Islet of Langerhans (tissue), 1 donor: ENCODE measurements around the gene AGBL4.

Source experiments
- FAIRE-seq: peaks from one replicate; lab custom pipeline; 2011; peaks lifted over from hg19 to GRCh38; lab: Jason Lieb, UNC

Gene AGBL4

DNA sequence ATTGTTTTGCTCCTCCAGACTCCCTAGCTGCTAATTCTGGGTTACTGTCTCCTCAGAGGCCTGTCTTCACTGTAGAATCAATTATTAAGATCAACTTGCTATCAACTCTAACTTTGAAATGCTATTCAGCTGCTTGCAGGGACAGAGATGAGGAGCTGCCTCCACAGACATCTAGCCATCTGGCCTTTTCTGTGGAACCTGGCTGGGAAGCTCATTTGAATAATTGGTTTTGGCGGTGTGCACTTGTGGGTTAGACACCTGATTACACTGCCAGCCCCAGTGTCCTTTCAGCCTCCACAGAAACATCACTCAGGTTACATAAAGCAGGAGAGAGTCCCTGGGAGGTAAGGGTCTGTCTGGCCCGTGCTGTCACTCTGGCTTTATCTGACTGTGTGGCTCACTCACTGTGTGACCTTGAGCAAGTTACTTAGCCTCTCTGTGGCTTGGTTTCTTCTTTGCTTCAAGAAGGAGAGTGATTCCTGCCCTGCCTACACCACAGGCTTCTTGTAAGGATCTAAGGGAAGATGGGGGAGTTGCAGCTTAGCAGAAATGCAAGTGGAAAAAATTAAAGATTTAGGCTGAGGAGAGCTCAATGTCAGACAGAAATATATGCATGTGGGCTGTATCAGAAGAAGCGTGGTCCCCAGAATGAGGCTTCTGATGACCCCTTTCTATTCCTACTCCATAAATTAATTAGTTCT, 1378.7 kb downstream of the AGBL4 start:
- FAIRE-seq, result no peak

DNA sequence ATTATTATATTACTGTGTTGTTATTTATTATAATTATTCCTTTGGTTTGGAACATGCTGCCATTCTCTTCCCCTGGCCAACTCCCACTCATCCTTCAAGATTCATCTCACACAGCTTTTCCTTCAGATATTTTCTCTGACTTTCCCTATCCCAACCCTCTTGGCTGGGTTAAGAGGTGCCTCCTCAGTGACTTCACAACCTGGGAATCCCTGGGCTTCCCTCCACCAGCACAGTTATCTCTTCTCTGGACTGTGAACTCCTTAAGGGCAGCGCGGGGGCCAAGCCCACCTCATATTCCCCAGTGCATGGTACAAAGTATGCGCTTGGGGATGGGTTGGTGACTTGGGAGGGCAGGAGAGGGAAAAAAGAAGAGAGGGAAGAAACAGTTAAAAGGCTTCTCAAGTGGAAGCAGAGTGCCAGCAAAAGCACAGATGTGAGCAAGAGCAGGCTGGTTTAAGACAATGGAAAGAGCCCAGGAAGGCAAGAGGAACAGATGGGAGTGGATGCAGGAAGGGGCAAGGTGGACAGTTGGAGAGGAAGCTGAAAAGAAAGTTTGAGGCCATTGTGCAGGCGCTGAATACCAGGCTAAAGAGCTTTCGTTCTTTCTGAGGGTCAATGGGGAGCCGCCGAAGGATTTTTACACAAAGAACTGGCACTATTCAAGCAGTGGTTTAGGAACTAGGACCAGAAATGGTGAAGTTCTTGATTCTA, 1379.4 kb downstream of the AGBL4 start:
- FAIRE-seq, result no peak

DNA sequence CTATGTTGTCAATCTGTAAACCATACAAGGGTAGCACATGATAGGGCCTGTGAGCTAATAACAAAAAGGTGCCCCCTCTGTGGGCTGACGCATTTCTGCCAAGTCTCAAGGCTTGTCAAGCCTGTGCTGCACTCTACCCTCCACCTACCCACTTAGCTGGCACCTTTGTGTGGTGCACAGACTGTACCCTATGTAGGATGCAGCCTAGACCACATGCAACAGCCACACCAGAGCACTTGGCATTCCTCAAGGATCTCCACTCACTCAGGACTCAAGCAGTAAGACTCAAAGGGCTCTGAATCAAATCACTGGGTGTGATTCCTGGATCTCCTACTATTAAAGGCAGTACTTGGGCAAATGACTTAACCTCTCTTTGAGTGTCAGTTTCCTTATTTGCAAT, 1380.6 kb downstream of the AGBL4 start:
- no peak for FAIRE-seq

DNA sequence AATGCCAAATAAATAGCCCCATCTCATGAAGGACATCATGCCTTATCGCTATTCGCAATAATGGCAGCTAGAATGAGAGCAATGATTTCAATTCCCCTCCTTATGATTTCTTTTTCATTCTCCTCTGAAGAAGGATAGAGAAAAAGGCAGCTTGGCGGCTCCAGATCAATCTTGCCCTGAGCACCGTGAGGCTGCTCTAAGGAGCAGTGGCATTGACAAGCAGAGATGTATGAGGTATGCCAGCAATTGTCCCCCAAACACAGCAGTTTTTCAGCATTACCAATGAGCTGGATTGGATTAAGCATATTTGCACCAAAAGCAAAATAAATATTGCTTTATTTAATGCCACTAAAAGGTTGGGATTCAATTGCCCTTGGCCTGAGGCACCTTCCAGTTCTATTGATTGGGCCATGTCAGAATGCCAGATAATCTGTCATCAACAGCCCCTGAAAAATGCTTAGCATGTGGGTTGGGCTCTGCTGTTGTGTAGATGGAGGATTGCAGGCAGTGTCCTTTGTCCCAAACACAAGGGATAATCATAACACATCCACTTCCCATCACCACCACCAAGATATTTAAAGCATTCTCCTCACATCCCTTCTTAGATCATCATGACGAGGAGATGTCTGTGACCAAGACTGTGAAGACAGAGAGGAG, 1382.8 kb downstream of the AGBL4 start:
- FAIRE-seq, result no peak

- FAIRE-seq, result no peak
These were observed 1393.9 kb downstream of the AGBL4 start for GRCh38 chr1:48629867-48630266.

DNA sequence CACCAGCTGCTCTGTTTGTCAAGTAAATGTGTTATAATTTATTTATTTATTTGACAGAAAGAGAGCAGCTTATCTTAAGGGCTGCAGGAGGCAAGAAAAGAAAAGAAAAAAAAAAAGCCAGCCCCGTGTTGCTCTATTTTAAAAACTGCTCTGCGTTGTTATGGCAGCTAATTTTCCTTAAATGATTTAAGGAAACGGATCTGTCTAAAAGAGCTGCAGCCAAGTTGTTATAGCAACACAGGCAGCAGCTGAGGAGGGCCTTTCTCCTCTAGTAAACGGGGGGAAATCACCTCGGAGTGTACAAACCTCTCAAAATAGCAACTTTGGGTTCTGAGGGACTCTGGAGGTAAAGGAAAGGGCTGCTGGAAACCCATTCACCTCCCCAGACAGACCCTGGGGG, 1396.3 kb downstream of the AGBL4 start:
- no peak for FAIRE-seq

DNA sequence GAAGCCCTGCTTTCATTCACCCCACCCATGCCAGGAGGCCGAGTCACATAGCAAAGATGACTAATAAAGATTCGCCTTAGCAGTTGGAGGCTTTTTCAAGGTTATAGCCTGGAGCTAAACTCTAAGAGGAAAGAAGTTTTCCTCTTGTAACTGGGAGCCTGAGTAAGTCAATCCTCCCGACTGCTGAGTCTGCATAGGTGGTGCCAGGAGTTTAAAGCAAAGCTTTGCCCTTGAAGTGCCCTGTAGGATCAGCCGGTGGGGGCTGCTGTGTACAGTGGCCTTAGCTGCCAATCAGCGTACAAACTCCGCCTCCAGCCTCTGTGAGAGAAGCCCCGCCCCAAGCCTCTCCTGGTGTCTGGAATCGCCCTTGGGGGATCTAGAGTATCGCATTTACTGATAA, 1404.2 kb downstream of the AGBL4 start:
- FAIRE-seq, result no peak

DNA sequence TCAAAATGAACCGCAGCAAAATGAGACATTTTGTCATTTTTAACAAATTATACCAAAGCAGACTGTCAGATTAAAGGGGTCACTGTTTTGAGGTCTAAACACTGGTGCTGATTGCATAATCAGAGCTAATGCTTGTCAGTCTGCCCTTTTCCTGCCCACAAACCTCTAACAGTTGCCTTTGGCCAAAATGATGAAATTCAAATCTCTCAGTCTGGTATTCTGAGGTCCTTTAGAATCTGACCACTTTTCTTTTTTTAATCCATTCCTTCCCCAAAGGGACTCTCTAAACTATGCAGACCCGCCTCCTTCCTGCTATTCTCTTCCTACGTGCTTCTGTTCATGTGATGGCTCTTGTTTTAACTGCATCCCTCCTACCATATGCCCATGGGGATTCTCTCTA, 1406.5 kb downstream of the AGBL4 start:
- no peak for FAIRE-seq

DNA sequence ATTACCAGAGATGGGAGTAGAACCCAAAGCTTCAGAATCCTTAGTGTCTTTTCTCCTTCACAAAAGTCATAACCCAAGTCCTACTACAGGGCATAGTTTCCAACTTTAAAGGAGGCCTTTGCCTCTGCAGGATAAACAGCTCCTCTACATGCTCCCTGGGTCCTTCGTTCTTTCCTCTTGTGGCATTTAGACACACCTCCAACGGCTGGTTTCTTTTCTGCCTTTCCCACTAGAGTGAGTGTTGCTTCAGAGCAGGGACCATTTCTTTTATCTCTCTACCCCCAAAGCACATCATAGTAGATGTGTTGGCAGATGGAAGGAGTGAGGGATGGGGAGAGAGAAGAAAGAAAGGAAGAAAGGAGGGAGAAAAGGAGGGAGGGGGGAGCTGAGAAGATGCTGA, 1407.0 kb downstream of the AGBL4 start:
- FAIRE-seq, result no peak

- FAIRE-seq, result no peak
These were observed 1411.9 kb downstream of the AGBL4 start for GRCh38 chr1:48611841-48612240.

GRCh38 chr1:48610628-48611542, 1412.9 kb downstream of the AGBL4 start:
- no peak for FAIRE-seq

DNA sequence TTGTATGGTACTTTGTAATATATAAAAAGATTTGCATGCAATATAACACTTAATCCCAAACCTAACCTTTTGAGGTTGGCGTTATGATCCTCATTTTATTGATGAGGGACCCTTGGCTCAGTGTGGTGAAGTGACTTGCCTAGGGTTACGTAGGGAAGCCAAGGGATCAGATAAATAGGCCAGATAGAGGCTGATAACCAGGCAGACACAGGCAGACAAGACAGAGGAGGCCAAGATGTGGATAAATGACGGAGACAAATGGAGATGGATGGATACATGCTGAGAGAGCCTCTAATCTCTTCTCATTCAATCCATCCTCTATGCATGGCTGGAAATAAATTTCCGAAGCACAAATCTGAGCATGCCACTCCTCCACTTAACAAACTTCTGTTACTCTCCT, 1414.9 kb downstream of the AGBL4 start:
- no peak for FAIRE-seq

DNA sequence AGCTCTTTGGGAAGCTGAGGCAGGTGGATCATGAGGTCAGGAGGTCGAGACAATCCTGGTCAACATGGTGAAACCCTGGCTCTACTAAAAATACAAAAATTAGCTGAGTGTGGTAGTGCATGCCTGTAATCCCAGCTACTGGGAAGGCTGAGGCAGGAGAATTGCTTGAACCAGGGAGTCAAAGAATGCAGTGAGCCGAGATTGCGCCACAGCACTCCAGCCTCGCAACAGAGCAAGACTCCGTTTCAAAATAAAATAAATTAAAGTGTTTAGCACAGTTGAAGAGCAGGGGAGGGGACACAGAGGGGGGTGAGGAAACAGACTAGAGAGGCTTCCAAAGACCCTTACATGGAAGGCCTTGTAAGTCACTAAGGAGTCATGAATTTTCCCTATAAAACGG, 1420.5 kb downstream of the AGBL4 start:
- FAIRE-seq, result no peak

- no peak for FAIRE-seq
These were observed 1421.4 kb downstream of the AGBL4 start for GRCh38 chr1:48602349-48602748.

DNA sequence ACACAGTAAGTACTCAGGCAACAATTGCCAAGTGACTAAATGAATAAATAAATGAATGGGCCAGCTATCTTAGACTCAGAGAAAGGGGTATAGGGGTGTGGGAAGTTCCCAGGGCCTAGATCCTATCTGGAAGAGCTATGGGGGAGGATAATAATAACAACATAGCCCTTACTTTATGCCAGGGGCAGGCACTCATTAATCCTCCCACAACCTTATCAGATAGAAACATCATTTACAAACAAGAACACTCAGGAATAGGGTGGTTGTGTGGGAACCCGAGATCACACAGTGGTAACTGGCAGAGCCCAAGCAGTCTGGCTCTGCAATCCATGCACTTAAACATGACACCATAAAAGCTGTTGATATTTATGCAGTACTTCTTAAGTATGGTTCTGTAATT, 1423.6 kb downstream of the AGBL4 start:
- no peak for FAIRE-seq

DNA sequence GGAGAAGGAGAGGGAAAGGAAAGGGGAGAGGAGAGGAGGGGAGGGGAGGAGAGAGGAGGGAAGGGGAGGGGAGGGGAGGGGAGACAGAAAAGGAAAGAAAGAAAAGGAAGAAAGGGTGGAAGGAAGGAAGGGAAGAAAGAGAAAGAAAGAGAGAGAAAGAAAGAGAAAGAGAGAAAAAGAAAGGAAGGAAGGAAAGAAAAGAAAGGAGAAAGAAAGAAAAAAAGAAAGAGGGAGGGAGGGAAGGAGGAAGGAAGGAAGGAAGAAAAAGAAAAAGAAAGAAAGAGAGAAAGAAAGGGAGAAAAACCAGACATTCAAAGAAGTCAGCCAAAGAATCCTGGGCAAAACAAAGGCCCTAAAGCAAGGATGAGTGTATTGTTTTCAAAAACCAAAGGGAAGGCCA, 1426.1 kb downstream of the AGBL4 start:
- FAIRE-seq, result no peak

DNA sequence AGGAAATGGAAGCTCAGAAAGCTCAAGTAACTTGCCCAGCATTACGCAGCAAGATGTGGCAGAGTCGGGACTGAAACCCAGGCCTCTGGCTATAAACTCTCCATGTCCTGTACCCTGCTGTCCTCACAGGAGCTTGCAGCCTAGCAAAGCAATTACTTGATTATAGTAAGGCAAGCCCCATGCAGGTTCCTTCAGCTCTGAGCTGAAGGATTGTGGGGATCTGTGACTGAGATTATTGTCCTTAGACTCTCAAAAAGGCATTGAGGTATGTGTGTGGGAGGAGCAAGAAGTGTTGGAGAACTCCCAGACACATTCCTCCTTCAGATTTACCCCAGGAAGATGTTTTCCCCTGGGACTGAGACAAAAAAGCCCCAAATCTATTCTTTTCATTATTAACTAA, 1427.7 kb downstream of the AGBL4 start:
- no peak for FAIRE-seq

DNA sequence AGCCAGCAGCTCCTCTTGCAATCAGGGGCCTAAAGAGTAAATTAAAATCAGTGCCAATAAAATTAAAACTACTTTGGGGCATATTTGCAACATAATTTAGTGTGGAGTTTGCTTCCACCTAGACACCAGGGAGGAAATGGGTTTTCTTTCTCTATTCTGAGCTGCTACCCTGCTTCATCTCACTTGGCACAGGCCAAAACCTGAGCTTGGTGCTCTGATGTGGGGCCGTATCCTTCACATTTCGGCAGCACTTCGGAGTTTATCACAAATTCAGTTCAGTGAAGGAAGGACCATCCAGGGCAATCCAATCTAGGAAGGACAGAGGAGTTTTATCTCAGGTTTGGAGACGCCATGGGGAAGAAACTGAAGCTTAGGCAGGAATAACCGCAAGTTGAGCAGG, 1428.1 kb downstream of the AGBL4 start:
- FAIRE-seq, result no peak

DNA sequence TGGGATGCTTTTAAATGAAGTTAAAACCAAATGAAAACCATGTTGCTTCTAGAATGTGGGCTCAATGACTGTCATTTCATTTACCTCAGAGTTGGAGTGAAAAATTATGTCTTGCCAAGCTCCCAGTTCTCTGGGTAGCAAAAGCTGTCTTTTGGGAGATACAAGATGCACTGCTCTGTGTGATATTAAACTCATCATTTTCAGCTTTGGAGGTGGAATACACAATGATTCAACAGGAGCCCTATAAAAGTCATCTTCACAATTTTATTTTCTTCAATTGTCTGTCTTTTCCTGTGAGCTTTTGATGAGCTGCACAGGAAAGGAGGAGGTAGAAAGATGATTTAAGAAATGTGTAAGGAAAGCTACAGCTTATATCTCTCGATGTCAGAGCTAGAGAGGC, 1431.4 kb downstream of the AGBL4 start:
- no peak for FAIRE-seq

GRCh38 chr1:48591181-48591580, 1432.6 kb downstream of the AGBL4 start:
- FAIRE-seq, result no peak

DNA sequence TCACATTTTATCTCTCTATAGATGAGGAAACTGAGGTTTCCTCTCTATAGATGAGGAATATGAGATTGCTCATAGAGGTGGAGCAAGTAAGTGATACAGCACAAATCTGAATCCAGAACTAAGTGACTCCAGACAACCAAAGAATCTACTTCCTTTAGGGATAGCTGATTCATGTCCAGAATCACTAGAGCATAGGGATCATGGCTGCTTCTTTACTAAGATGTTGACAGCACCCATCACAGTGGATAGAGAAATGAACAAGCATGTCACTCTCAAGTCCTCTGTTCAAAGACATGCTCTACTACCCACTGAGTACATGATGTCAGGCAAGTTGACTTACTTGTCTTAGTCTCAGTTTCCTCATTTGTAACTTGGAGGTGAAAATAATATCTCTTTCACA, 1435.7 kb downstream of the AGBL4 start:
- no peak for FAIRE-seq

DNA sequence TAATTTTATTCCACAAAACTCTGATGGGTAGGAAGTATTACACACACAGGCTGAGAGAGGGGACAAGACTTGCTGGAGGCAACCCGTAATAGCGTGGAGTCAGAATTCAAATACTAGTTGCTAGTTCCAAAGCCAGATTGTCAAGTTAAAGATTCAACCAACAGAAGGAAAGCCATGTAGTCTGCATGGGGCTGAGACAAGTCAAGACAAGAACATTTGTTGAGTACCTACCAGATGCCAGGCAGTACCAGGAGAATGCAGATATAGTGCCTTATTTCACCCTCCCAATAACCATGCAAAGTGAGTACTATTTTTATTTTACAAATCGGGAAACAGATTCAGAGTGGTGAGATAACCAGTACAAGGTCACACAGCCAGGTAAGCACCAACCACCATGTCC, 1441.3 kb downstream of the AGBL4 start:
- FAIRE-seq, result no peak

DNA sequence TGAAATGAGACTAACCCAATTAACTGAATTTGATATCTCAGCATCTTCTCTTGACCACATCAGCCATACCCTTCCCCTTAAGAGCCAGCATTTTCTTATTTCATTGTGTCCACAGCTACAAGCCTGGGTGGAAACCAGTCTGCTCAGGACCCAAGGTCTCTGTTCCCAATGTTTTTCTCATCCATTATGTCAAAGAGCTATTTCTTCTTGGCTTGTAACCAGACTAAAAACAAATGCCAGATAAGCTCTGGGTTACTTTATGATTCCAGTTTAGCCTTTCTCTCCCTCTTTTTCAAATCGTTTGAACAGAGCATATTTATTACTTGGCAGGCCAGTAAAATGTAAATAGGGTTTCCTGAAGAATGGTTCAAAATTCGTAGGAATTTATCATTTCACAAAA, 1442.5 kb downstream of the AGBL4 start:
- FAIRE-seq, result peak; percentile 30
